NCI-H2196 treated with DMSO at 0.1 percent for 48 hours (cell line): ENCODE data around the gene PCMTD2.

Experiments used
- DNase-seq: peaks from one replicate; lab custom pipeline; 2025; ENCODE audit not compliant: unreplicated experiment; lab: John Stamatoyannopoulos, UW

PCMTD2 gene

DNA sequence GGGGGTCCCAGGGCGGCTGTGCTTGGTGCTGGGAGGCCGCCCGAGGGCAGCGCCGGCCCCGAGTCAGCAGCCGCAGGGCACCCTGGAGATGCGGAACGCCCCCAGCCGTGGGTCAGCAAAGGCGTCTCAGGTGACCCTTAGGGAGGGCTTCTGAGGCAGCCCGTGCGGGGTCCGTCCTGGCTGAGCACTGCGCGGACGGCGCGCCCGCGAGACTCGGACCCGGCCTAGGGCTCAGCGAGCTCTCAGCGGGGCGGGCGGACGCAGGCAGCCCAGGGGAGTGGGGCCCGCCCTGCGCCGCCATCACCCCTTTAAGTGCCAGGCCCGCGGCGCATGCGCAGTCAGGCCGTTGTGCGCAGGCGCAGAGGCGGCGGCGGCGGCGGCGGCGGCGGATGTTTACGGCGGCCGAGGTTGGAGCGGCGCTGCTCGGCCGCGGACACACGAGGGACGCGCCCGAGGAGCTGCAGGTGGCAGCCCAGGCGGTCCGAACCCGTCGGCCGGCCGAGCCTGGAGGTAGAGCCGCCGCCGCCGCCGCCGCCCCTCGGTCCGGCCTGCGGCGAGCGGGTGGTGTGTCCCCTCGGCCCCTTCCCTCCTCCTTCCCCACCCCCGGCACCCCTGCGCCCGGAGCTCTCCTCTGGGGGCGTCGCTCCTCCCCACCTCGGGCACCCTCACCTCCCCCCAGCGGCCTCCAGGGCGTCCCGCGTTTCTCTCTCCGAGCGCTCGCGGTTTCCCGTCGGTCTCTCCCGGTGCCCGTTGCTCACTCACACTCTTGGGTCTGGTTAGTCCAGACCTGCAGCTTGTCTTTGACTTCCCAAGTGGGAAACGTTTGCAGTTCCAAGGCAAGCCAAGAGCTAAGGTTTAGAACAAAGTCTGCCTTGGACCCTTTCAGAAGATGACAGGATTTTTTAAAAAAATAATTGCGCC is at the start of gene PCMTD2:
TSS of gene PCMTD2 (plus strand) at position 388 of the 921 bp plus-strand sequence. CDS start 4,218 bp downstream, outside the sequence.
- peak; percentile 78 for DNase-seq

DNA sequence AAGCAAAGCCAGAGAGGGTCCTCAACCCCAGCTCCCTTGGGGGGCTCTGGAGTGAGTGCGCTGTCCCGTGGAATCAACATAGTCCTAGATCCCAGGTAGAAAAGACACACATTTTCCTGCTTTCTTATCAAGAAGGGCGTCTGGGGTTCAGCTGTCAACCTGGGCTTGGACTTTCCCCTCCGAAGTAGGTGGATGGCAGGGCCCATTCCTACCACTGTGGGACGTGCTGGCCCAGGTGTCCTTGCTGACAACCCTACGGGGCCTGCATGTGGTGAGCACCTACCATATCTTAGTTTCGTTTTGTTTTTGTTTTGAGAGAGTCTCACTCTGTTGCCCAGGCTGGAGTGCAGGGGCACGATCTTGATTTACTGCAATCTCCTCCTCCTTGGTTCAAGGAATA is 48.9 kb upstream of the PCMTD2 start:
- no peak for DNase-seq

DNA sequence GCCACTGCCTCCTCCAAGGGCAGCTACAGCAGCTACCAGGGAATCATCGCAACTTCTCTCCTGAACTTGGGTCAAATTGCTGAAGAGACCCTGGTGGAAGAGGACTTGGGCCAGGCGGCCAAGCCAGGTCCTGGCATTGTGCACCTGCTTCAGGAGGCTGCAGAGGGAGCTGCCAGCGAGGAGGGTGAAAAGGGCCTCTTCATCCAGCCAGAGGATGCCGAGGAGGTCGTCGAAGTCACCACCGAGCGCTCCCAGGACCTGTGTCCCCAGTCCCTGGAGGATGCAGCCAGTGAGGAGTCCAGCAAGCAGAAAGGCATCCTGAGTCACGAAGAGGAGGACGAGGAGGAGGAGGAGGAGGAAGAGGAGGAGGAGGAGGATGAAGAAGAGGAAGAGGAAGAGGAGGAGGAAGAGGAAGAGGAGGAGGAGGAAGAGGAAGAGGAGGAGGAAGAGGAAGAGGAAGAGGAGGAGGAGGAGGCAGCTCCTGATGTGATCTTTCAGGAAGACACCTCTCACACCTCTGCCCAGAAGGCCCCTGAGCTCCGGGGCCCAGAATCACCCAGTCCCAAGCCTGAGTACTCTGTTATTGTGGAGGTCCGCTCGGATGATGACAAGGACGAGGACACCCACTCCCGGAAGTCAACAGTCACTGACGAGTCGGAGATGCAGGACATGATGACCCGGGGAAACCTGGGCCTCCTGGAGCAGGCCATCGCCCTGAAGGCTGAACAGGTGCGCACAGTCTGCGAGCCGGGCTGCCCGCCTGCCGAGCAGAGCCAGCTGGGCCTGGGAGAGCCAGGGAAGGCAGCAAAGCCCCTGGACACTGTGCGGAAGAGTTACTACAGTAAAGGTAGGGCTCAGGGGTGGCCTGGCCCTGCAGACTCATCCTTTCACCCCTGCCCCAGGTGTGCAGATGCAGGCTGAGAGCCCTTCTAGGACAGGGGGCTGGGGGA is 47.6 kb upstream of the PCMTD2 start:
- DNase-seq, result no peak

DNA sequence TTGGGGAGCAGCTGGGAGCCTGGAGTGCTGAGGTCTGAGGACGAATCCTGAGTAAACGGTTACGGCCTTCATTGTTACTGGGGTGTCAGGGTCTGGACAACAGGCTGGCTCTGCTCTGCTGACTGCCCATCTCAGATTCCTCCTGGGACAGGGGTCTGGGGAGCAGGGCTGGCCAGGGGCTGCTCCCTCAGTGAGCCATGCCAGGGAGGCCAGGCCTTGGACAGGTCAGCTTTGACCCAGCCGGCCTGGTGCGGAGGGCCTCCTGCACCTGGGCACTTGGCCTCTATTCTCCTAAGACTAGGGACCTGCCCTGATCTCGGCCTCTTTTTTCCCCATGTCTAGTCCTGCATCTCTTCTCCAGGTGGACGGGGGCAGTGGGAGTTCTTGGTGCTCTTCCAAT is 46.4 kb upstream of the PCMTD2 start:
- DNase-seq, result no peak

DNA sequence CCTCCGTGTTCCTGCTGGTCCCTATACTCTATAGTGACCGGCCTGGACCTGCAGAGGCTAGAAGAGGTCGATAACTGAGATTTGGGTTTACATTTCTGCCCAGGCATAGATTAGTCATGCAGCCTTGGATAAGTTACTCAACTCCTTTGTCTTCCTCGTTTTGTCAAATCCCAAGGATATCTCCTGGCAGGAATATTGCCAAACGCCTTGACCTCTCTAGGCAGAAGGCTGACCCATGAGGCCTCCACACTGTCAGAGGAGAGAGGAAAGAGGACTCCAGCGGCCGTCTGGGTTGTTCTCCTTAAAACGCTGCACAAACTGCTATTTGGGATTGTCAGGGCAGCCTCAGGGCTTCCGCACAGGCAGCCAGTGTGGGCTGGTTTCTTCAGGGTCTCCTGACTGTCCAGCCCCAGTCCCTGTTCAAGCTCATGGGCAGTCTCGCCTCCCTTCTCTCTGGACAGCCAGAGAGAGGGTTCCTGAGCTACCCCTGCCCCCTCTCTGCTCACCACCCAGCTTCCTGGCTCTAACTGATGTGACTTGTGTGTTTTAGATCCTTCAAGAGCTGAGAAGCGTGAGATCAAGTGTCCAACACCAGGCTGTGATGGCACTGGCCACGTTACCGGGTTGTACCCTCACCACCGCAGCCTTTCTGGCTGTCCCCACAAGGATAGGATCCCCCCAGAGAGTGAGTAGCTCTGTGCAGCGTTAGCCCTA is 44.7 kb upstream of the PCMTD2 start:
- DNase-seq, result no peak

DNA sequence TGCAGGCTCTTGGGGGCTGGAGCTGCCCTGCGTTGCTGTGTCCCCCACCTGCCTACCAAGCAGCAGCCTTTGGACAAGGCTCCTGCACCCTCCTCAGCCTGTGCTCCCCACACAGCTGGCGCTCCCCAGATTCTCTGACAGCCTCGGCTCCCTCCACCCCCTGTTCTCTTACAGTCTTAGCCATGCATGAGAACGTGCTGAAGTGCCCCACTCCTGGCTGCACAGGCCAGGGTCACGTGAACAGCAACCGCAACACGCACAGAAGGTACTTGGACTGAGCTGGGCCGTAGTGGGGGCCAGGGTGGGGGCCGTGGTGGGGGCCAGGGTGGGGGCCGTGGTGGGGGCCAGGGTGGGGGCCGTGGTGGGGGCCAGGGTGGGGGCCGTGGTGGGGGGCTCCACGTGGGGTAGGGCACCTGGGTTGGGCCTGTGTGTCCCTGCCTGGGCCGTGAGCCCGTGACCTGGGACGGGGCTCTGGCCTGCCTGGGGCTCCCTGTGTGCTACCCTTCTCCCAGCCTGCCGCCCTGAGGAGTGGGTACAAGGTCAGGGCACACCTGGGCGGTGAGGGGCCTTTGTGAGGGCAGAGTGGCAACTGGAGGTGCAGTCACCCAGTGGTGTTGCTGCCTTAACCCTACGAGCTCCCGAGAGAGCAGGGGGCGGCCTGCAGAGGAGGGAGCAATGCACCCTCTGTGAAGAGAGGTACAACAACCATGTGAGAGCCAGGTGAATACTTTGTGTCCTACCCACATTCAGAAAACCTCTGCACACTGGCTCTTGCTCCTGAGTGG is 43.5 kb upstream of the PCMTD2 start:
- DNase-seq, result no peak

DNA sequence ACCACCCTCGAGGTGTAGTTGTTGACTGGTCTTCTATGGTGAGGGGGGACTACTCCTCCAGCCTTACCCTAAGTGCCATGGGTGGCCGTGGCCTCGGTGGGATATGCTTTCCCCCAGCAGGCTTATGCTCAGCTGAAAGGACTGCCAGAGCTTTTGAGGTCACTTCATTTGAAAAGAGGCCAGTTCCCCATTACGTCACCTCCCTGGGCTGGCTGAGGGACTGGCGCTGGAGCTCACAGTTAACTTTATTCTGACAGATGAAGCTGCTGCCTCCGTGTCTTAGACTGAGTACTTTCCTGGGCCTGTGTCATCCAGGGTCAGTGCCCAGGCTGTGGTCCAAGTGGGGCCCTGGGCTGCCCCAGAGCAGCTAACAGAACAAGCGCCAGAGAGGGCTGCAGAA is 42.8 kb upstream of the PCMTD2 start:
- no peak for DNase-seq

DNA sequence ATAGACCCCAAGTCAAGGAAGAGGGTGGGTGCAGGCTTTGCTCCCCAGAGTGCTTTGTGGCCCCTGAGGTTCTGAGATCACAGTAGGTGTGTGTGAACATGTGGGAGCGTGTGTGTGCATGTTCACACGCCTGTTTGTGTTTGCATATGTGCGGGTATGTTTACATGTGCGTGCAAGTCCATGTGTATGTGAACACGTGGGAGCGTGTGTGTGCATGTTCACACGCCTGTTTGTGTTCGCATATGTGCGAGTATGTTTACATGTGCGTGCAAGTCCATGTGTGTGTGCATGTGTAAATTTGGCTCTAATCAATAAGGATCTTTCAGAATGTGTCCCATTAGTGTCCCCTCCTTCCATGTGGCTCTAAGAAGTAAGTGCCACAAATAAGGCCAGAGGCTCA is 41.4 kb upstream of the PCMTD2 start:
- DNase-seq, result no peak

DNA sequence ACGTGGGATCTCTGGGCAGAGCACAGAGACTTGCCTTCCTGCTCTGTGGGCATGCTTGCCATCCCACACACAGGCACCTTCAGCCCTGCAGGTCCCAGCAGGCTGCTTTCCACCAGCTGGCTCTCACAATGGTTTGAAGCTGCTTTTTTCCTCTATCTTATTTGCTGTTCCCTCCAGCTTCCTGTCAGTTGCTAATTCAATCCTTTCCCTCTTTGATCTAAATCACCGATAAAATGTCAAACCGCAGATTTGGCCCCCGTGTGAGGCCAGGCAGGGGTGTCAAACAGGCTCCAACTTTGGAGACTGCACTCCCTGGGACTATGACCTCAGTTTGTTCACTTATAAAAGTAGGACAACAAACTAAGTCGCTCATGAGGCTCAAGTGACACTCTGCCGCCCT is 40.6 kb upstream of the PCMTD2 start:
- no peak for DNase-seq

DNA sequence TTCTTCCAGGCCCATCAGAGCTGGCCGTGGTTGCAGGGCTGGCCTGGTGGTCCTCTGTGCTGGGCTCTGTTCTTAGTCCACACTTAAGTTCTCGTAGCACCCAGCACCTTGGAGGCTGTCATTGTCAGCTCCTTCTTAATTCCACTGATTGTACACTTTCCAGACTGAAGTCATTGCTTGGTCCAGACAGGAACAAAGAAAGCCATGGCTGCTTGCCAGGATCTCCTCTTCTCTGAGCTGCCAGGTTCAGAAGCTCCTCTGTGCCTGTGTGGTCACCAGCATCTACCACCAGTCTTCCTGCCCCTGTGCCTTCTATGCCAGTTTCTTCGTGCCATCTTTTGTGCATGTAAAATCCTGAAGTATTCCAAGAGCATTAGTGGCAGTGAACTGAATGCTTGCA is 39.5 kb upstream of the PCMTD2 start:
- DNase-seq, result peak; percentile 41

DNA sequence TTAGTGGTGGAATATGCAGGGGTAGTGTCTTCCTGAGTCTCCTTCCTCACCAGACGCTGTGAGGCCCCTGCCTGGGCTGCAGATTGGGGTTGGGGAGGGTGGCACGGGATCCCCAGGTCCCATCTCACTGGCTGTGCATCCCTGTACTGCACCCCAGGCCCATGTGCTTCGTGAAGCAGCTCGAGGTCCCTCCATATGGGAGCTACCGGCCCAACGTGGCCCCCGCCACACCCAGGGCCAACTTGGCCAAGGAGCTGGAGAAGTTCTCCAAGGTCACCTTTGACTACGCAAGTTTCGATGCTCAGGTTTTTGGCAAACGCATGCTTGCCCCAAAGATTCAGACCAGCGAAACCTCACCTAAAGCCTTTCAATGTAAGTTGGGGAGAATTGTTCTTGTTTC is 38.6 kb upstream of the PCMTD2 start:
- no peak for DNase-seq

DNA sequence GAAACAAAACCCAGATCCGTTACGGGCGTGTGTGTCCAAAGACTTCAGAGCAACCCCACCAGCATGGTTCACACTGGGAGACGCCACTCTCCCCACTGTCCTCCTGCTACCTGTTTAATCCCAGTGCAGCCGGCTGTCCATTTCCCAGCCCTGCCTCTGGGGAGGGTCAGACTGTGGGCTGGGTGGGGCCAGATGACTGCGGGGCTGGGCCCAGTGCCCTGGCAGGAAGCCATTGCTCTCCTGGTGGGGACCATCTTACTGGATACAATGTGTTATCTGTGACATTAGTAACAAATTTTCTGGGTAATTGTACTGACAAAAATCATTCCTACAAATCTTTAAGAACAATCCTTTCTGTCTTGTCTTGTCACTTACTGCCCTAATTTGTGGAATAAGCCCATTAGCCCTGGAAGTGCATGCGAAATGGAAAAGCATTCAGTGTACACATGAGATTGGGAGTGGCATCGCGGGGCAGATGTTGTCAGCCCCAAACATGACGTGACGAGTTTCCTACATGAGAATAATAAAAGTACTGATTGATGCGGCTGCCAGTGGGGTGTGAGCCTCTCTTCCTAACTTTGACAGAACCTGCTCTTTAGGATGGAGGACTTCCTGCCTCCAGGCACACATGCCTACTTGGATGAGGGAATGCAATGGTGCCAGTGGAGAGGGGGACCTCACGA is 37.9 kb upstream of the PCMTD2 start:
- no peak for DNase-seq

DNA sequence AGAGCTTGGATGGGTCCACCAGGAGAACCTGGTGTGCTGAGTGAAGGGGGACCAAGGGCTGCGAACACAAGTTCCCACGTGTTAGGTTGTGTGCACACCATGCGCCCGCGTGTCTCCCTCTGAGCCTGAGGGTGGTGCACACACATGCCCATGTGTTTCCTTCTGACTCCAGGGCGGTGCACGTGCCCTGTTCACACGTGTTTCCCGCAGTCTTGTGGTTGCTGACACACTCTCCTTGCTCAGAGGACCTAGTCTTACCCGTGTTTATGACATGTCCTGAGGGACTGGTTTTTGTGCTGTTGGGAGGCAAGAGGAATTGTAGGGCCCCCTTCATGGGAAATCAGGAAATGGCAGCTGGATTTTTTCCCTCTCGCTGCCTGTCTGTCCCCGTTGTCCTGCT is 36.3 kb upstream of the PCMTD2 start:
- DNase-seq, result no peak

DNA sequence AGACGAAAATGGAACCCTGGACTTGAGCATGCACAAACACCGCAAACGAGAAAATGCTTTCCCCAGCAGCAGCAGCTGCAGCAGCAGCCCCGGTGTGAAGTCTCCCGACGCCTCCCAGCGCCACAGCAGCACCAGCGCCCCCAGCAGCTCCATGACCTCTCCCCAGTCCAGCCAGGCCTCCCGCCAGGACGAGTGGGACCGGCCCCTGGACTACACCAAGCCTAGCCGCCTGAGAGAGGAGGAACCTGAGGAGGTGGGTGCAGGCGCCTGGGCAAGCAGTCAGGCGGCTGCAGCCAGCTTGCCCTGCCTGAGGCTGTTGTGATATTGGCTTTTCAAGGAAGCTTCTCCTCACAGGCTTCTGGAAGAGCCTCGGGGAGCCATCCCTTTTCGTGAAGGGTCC is 35.8 kb upstream of the PCMTD2 start:
- no peak for DNase-seq

DNA sequence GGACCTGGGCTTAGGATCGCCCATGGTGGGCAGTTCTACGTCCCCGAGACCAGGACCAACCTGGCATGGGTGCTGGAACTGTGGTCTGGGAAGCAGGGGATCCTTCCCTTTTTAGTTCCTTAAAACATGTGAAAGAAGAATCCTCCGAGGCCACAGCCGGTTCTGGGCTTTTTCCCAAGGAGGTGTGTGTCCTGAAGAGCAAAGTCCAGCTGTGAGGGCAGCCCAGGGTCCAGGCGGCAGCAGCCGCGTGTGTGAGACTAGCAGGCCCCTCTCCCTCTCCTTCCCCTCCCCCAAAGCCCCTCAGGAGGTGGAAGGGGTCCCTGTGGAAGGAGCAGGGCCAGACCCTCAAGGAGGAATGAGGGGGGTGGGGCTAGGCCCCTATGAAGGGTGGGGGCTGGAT is 35.1 kb upstream of the PCMTD2 start:
- DNase-seq, result no peak

DNA sequence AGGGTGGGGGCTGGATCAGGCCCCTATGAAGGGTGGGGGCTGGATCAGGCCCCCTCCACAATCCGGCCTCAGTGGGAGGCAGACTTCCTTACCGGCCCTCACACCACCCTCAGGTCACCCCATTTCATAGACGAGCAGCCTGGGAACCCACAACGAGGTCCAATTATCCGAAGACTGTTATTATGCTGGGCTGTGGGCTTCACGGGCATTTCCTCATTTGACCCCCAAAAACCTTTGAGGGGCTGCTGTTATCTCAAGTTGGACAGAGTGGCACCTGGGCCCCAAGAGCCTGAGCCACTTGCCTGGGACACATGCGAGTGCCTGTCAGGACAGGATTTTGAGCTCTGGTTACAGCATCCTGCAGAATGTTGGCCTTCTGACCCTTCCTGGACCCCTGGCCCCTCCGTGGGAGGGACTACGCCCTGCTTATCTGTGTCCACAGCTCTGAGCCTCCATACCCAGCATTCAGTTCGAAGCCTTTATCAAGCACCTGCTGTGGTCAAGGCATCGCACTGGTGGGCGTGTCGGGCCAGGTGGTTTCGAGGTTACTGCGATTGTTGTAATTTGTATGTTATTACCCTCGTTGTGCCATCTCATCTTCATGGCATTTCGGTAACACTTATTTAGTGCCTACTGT is 34.5 kb upstream of the PCMTD2 start:
- no peak for DNase-seq

DNA sequence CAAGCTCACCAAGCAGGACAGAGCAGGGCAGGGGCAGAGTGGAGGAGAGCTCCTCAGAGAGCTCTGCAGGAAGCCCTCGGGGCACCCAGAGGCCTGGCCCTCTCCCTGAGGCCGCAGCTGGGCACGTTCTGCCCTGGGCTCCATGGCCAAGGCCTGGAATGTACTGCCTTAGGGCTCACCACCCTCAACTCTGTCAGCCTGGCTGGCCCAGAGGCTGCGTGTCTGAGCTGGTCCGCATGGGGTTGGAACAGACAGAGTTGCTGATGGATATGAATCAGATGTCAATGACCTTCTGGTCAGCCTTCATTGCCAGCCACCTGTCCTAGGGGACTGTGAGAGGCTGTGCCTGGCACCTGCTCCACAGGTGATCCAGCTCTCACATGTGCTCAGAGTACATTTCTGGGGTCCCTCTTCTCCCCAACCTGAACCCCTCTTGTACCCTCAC is 33.2 kb upstream of the PCMTD2 start:
- DNase-seq, result no peak

DNA sequence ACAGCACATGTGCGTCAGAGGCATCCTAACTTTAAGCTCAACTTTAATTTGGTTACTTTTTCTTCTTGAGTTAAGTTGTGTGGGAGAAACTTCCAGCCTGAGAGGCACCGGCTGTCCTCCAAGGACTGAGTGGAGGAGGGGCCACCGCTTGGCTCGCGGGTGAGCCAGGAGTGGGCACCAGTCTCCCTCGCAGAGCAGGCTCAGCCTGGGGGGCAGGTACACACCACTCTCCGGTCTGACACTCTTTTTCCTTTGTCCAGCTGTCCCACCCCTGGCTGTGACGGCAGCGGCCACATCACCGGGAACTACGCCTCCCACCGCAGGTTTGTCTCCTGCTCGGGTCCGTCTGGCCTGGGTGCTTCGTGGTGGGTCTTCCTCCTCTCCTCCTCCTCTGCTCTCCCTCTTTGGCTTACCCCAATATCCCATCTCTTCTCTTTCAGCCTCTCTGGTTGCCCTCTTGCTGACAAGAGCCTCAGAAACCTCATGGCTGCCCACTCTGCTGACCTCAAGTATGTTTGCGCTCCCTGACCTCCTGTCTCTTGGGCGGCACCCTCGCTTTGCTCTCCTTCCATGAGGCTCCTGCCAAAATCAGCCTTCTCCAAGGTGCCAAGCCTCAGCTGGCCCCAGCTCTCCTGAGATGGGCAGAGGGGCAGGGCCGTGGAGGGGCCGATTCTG is 32.6 kb upstream of the PCMTD2 start:
- peak; percentile 76 for DNase-seq
